Muscle layer of colon (tissue), 2 donors: Measurements from ENCODE around the gene FNDC11.
A peak's percentile ranks its signal among the peaks of the same experiment; 100 is the strongest.
"Not testable (repeated sequence)": the region's sequence is repeated elsewhere in the genome, so short reads cannot be mapped to it uniquely, and the experiment has no call there.

Experiments
- H3K27ac ChIP-seq: one replicate; pipeline ENCODE4 v1.7.0; 2013; ENCODE audit warnings: low read depth, mild to moderate bottlenecking, low read length, moderate library complexity
- H3K27me3 ChIP-seq, 2 donors: one replicate each; pipeline ENCODE4 v1.7.0; 2013; ENCODE audit warnings: low read length in 2 of 2, mild to moderate bottlenecking in 2 of 2; ENCODE audit not compliant: insufficient read depth in 2 of 2, control insufficient read depth in 1 of 2
- H3K36me3 ChIP-seq: one replicate; pipeline ENCODE4 v1.7.0; 2013; ENCODE audit warnings: mild to moderate bottlenecking, low read length; ENCODE audit not compliant: insufficient read depth
- H3K4me1 ChIP-seq: one replicate; pipeline ENCODE4 v1.7.0; 2013; ENCODE audit warnings: mild to moderate bottlenecking, low read length; ENCODE audit not compliant: insufficient read depth
- H3K4me3 ChIP-seq, 2 donors: one replicate each; pipeline ENCODE4 v1.7.0; 2013; ENCODE audit warnings: low read length in 2 of 2, low read depth in 1 of 2, mild to moderate bottlenecking in 1 of 2, moderate library complexity in 1 of 2
- H3K9ac ChIP-seq: one replicate; pipeline ENCODE4 v1.7.0; 2013; ENCODE audit warnings: low read length
- H3K9me3 ChIP-seq: one replicate; pipeline ENCODE4 v1.7.0; 2013; ENCODE audit warnings: mild to moderate bottlenecking, low read length
- donor health status: abdominal sarcoma.
- donor health status: Adenocarcinoma of cecum.

The FNDC11 gene

DNA sequence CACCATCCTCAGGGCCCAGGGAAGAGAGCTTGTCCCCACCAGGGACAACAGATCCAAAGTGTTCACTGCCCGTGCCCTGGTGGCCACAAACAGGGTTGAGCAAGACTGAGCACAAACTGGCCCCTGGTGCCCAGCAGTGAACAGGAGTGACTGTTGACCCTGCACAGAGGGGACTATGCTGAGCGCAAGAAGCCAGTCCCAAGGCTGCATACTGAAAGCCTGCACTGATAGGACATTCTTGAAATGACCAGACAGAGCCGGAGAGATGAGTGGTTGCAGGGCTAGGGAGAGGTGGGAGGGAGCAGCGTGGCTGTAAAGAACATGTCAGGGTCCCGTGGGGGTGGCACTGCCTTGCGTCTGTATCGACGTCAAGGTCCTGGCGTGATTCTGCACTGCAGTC is 2.9 kb upstream of the FNDC11 start:
- Histone ChIP-seq H3K27me3 (peaks cover 0 to 56% of the 10 kb centered on the region in 2 donors), H3K36me3 (no peaks in the 10 kb centered on the region), H3K9ac (no peak overlapping the region)

DNA sequence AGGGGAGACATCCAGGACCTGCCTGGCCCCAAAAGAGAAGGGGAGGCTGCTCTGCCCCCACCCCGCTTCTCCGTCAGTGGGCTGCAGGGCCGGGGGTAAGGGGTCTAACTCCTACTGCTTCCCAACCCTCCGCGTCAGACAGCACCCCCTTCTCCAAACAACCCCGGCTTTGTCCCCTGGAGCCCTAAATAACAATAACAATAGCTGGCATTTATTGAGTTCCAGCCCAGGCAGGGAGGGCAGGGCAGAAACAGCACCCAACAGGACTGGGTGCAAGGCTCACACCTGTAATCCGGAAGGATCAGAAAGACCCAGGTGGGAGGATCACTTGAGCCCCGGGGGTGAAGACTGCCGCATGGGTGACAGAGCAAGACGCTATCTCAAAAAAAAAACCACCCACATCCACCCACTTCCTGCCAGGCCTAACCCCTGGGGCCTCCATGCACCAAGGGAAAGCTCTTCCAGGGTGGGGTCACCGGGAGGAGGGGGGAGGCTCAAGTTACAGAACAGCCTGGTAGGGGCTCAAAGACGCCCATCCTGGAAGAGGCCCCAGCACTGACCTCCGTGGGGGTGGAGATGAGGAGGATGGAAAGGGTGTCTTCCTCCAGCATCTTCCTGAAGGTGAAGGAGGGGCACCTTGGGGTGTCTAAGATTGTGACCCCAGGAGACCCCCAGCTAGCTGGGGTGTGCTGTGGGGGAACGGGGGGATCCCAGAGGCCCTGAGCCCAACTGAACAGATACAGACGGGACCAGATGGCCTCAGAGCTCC is 1.3 kb upstream of the FNDC11 start:
- Histone ChIP-seq H3K36me3 (no peaks in the 10 kb centered on the region), H3K9me3 (no peaks in the 10 kb centered on the region), H3K27me3 (peaks cover 0 to 40% of the 10 kb centered on the region in 2 donors), H3K9ac (no peak overlapping the region), H3K4me3 (no peak overlapping the region), H3K4me1 (no peaks in the 10 kb centered on the region), H3K27ac (no peak overlapping the region)

More for the DNA sequence above, 2.9 kb upstream of the FNDC11 start:
- no peak overlapping the region for H3K27ac ChIP-seq
- H3K9me3 ChIP-seq = no peaks in the 10 kb centered on the region
- no peak overlapping the region for H3K4me3 ChIP-seq
- no peaks in the 10 kb centered on the region for H3K4me1 ChIP-seq

DNA sequence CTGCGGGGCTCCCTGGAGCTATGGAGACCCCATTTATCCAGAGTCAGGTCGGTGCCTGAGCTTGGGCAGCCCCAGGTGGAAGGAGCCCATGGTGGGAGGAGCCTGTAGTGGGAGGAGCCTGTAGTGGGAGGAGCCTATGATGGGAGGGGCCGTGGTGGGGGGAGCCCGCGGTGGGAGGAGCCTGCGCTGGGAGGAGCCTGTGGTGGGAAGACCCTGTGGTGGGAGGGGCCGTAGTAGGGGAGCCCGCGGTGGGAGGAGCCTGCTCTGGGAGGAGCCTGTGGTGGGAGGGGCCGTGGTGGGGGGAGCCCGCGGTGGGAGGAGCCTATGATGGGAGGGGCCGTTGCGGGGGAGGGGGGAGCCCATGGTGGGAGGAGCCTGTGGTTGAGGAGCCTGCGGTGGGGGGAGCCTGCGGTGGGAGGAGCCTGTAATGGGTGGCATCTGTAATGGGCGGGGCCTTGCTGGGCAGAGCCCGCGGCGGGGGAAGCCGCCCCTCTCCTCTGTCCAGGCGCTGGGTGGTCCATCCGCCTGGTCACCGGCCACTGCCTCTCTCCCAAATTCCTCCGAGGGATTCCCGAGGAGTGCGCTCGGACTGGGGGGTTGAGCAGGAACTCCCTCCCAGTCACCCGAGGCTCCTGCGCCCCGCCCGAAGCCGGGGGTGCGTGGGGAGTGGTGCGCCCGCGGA is 567 bp upstream of the FNDC11 start:
- peaks cover 0 to 33% of the 10 kb centered on the region in 2 donors for H3K27me3 ChIP-seq
- no peaks in the 10 kb centered on the region for H3K9me3 ChIP-seq
- no peaks in the 10 kb centered on the region for H3K36me3 ChIP-seq
- H3K4me3 ChIP-seq = peak overlapping the region in 1 of 2 donors; percentile 36
- no peak overlapping the region for H3K9ac ChIP-seq
- no peaks in the 10 kb centered on the region for H3K4me1 ChIP-seq
- no peak overlapping the region for H3K27ac ChIP-seq

DNA sequence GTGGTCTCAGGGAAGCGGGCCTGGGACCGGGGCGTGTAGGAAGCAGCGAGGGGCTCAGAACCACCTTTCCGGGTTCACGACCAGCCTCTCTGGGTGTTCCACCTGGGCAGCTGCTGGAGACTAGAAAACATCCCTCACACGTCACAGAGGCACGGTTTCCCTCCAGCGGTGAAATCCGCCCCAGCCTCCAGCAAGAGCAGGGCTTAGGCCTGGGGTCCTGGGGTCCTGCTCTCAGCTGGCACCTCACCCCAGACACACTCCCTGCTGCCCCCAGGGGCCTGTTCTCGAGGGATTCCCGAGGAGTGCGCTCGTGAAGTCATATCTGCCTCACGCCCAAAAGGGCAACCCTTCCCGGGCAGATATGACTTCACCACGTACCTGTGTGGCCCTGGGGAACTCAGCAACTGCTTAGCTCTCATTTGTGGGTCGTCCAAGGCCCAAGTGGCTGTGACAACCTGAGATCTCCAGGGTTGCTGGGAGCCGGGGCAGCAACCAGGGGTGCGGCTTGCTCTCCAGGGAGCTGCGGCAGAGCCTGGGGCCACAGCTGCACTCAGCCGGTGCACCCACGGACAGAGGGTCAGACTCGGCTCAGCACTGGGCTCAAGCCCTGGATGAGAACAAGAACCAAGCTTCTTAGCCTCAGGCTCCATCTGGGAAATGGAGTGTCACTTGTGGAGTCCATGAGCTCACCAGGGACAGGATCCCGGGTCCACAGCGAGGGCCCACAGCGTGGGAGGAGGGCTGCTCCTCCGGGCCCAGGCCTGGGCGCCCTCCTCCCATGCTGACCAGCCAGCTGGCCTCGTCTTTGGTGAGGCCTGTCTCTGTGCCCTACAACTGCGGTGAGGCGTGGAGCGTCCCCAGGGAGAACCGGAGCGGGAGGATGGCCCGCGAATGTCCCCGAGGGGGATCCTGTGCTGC is 661 bp downstream of the FNDC11 start:
- Histone ChIP-seq H3K9me3 (no peaks in the 10 kb centered on the region), H3K27me3 (peaks cover 0 to 28% of the 10 kb centered on the region in 2 donors), H3K4me3 (peak overlapping the region in 1 of 2 donors; percentile 36), H3K27ac (no peak overlapping the region), H3K9ac (no peak overlapping the region), H3K4me1 (no peaks in the 10 kb centered on the region), H3K36me3 (no peaks in the 10 kb centered on the region)

DNA sequence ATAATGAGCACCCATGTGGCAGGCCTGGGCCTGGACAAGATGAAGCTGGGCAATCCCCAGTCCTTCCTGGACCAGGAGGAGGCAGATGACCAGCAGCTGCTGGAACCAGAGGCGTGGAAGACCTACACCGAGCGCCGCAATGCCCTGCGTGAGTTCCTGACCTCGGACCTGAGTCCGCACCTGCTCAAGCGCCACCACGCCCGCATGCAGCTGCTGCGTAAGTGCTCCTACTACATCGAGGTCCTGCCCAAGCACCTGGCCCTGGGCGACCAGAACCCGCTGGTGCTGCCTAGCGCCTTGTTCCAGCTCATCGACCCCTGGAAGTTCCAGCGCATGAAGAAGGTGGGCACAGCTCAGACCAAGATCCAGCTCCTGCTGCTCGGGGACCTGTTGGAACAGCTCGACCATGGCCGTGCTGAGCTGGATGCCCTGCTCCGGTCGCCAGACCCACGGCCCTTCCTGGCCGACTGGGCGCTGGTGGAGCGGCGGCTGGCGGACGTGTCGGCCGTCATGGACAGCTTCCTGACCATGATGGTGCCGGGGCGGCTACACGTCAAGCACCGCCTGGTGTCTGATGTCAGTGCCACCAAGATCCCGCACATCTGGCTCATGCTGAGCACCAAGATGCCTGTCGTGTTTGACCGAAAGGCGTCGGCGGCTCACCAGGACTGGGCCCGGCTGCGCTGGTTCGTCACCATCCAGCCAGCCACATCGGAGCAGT is 1.9 kb downstream of the FNDC11 start:
- Histone ChIP-seq H3K9ac (no peak overlapping the region), H3K4me1 (no peaks in the 10 kb centered on the region), H3K9me3 (no peaks in the 10 kb centered on the region), H3K27ac (no peak overlapping the region), H3K27me3 (peaks cover 0 to 27% of the 10 kb centered on the region in 2 donors), H3K4me3 (no peak overlapping the region), H3K36me3 (peaks cover 7% of the 10 kb centered on the region)

DNA sequence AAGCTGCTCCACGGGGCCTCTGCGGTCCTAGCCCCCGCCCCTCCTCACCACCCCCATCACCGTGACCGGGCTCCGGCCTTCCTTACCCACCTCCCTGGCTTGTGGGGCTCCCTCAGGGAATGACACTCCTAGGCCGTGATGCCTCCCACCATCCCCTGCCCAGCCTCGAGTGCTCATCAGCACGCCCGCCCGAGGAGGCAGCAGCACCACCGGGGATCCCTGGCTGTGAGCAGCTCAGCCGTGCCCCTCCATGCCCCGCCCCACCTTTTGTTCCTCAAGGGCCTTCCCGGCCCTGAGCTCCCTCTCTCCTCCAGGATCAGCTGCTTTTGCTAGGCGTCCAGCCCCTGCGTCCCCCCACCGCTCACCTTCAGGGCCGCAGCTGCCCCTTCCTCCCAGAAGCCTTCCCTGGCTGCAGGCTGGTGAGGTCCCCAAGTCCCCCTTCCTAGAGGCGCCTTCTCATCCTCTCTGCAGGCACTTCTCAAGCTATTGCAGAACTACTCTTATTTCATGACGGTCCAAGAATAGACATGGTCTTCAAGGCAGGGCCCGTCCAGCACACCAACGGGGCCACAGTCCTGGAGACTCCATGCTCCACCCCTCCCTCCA is 3.0 kb downstream of the FNDC11 start:
- H3K27me3 ChIP-seq = peaks cover 0 to 23% of the 10 kb centered on the region in 2 donors
- no peak overlapping the region for H3K4me3 ChIP-seq
- H3K9ac ChIP-seq = no peak overlapping the region
- H3K4me1 ChIP-seq = no peaks in the 10 kb centered on the region
- peaks cover 15% of the 10 kb centered on the region for H3K36me3 ChIP-seq
- no peak overlapping the region for H3K27ac ChIP-seq
- no peaks in the 10 kb centered on the region for H3K9me3 ChIP-seq

DNA sequence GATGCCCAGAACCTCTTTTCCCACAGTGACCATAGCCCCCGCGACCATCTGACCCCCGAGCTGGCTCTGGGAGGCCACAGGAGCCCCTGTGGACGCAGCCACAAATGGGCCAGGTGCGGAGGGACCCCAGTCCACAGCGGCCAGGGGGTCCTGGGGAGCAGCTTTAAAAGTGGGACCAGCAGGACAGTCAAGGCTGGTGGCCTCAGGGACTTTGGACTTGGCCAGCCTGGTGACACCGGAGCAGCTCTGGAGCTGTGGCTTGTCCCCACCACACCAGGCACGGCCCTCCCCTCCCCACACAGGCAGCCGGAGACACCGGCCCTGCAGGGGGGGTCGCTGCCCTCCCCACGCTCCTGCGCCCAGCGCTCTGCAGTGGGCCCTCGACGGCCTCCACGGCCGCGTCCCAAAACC is 3.5 kb downstream of the FNDC11 start:
- H3K4me3 ChIP-seq = no peak overlapping the region
- peaks cover 15% of the 10 kb centered on the region for H3K36me3 ChIP-seq
- H3K4me1 ChIP-seq = no peaks in the 10 kb centered on the region
- no peak overlapping the region for H3K9ac ChIP-seq
- no peak overlapping the region for H3K27ac ChIP-seq
- no peaks in the 10 kb centered on the region for H3K9me3 ChIP-seq
- H3K27me3 ChIP-seq = peaks cover 0 to 23% of the 10 kb centered on the region in 2 donors

DNA sequence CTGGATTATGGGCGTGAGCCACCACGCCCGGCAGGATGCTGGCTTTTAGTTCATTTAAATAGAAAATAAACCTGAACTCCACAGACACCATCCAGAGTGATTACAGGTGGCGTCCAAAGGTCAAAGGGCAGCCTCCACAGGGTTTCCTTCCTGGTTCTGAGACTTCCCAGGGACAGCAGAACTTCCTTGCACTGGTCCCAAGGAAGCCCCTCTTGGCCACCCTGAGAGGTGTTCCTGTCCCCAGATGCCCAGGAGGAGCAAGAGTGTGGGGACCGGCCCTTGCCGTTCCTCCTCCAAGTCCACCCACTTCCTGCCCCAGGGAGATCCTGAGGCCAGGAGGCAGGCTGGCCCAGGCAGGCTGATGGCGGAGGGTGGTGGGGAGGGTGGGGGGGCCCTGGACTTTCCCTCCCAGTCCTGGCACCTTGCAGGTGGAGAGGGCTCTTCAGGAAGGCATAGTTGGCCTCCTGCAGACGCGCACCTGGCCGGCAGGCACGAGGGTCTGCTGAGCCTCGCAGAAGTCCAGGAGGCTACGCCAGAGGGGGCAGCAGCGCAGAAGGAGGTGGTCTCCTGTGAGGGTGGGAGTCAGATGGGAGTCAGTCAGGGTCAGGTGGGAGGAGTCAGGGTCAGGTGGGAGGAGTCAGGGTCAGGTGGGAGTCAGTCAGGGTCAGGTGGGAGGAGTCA is 5.0 kb downstream of the FNDC11 start:
- peaks cover 0 to 9% of the 10 kb centered on the region in 2 donors for H3K27me3 ChIP-seq
- peaks cover 15% of the 10 kb centered on the region for H3K36me3 ChIP-seq
- no peaks in the 10 kb centered on the region for H3K9me3 ChIP-seq
- H3K9ac ChIP-seq = no peak overlapping the region
- H3K4me1 ChIP-seq = no peaks in the 10 kb centered on the region
- H3K27ac ChIP-seq = no peak overlapping the region
- H3K4me3 ChIP-seq = no peak overlapping the region

DNA sequence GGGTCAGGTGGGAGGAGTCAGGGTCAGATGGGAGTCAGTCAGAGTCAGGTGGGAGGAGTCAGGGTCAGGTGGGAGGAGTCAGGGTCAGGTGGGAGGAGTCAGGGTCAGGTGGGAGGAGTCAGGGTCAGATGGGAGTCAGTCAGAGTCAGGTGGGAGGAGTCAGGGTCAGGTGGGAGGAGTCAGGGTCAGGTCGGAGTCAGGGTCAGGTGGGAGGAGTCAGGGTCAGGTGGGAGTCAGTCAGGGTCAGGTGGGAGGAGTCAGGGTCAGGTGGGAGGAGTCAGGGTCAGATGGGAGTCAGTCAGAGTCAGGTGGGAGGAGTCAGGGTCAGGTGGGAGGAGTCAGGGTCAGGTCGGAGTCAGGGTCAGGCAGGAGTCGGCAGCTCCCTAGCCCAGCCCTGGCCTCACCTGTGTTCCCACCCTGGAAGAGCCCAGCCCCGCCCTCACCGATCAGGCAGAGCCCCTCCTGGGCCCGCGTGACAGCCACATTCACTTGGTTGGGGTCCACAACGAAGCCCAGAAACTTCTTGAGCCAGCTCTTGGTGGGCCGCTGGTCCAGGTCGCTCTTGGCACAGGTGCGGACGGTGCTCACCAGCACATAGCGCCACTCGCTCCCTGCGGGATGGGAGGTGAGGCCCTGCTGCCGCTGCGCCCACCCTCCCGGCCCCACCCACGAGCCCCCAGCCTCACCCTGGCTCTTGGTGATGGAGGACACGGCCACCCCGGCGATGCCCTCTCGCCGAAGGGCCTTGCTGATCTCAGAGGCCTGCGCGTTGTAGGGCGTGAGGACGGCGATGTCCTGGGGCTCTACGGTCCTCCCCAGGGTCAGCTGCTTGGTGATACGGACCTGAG is 5.8 kb downstream of the FNDC11 start:
- not testable (repeated sequence) for H3K27ac ChIP-seq, H3K9me3 ChIP-seq, H3K27me3 ChIP-seq, H3K4me1 ChIP-seq, H3K4me3 ChIP-seq, H3K9ac ChIP-seq
- H3K36me3 ChIP-seq = peaks cover 15% of the 10 kb centered on the region
